Mammary epithelial cell (primary cell): ENCODE results near the gene CERS5.

Source experiments
- CTCF ChIP-seq, 2 donors: IDR thresholded peaks in 1 of 2; conservative IDR thresholded peaks in 1 of 2; 2 replicates each; pipeline ENCODE4 v1.5.1; 2011 to 2012; ENCODE audit warnings: inconsistent platforms in 2 of 2, low read length in 2 of 2, mild to moderate bottlenecking in 2 of 2, control low read depth in 1 of 2, low read depth in 1 of 2; ENCODE audit not compliant: insufficient read depth in 1 of 2; ENCODE audit errors: extremely low read depth in 1 of 2
- EZH2 ChIP-seq: IDR thresholded peaks from 2 replicates; pipeline ENCODE4 v1.6.1; 2012; ENCODE audit warnings: low read length, inconsistent platforms, borderline replicate concordance

- TF ChIP-seq CTCF (conservative IDR thresholded peaks at IDR 0.05 in 1 of 2, IDR thresholded peaks at IDR 0.05 in 1 of 2; ENCODE audit: extremely low read depth in 1 of 2, insufficient read depth in 1 of 2, low read depth in 1 of 2, low read length in 2 of 2) (no peak), EZH2 (no peak)
These were observed 25.7 kb upstream of the CERS5 start for GRCh38 chr12:50192908-50193307.
